Activated T-helper 17 cell treated with anti-CD3 and anti-CD28 coated beads, Interleukin-2, amount 50 U/mL, for 72 hours (primary cell): ENCODE results near the gene PCDH1. TPM values are rescaled to one million over a fixed set of nuclear protein-coding genes. Genes with fewer than 3 reads are reported as not detected.

ENCODE experiments used
- ATAC-seq: fragments of 150-1000 bp; cut with Tn5 transposase; replicated peaks from 2 replicates; pipeline ENCODE4 v1.10.0; 2021; ENCODE audit warnings: mild to moderate bottlenecking, moderate library complexity
- H3K27ac Mint-ChIP-seq: one replicate; pipeline ENCODE4 v1.8.0; 2022; ENCODE audit warnings: mixed read lengths
- H3K27me3 Mint-ChIP-seq: one replicate; pipeline ENCODE4 v1.8.0; 2022; ENCODE audit warnings: mixed read lengths
- H3K36me3 Mint-ChIP-seq: one replicate; pipeline ENCODE4 v1.8.0; 2022; ENCODE audit warnings: low read depth, mild to moderate bottlenecking, mixed read lengths
- H3K4me1 Mint-ChIP-seq: one replicate; pipeline ENCODE4 v1.8.0; 2022; ENCODE audit warnings: mixed read lengths
- H3K4me3 Mint-ChIP-seq: one replicate; pipeline ENCODE4 v1.8.0; 2022; ENCODE audit warnings: mild to moderate bottlenecking, mixed read lengths
- H3K9me3 Mint-ChIP-seq: one replicate; pipeline ENCODE4 v1.8.0; 2022; ENCODE audit warnings: mixed read lengths
- total RNA-seq, 2 donors: library from RNA; stranded (reverse); gene quantifications; one replicate each; pipeline ENCODE4 v1.2.3, GENCODE V29; 2022

The PCDH1 gene
- total RNA-seq, 2 donors from 2014 or later: 0.64 TPM; not detected in 1

GRCh38 chr5:141811287-141812155, 66.7 kb downstream of the PCDH1 start:
- no peaks in the 10 kb centered on the region for H3K4me1 Mint-ChIP-seq
- H3K36me3 Mint-ChIP-seq: no peaks in the 10 kb centered on the region
- H3K27ac Mint-ChIP-seq: no peak overlapping the region
- H3K4me3 Mint-ChIP-seq: no peak overlapping the region
- no peaks in the 10 kb centered on the region for H3K9me3 Mint-ChIP-seq
- ATAC-seq: peak; percentile 48
- H3K27me3 Mint-ChIP-seq: peaks cover 41% of the 10 kb centered on the region

- no peaks in the 10 kb centered on the region for H3K4me1 Mint-ChIP-seq
- ATAC-seq: no peak
- no peaks in the 10 kb centered on the region for H3K36me3 Mint-ChIP-seq
- no peaks in the 10 kb centered on the region for H3K9me3 Mint-ChIP-seq
- no peak overlapping the region for H3K27ac Mint-ChIP-seq
- no peak overlapping the region for H3K4me3 Mint-ChIP-seq
- peaks cover 39% of the 10 kb centered on the region for H3K27me3 Mint-ChIP-seq
These were observed 67.5 kb downstream of the PCDH1 start for GRCh38 chr5:141810702-141811101.

DNA sequence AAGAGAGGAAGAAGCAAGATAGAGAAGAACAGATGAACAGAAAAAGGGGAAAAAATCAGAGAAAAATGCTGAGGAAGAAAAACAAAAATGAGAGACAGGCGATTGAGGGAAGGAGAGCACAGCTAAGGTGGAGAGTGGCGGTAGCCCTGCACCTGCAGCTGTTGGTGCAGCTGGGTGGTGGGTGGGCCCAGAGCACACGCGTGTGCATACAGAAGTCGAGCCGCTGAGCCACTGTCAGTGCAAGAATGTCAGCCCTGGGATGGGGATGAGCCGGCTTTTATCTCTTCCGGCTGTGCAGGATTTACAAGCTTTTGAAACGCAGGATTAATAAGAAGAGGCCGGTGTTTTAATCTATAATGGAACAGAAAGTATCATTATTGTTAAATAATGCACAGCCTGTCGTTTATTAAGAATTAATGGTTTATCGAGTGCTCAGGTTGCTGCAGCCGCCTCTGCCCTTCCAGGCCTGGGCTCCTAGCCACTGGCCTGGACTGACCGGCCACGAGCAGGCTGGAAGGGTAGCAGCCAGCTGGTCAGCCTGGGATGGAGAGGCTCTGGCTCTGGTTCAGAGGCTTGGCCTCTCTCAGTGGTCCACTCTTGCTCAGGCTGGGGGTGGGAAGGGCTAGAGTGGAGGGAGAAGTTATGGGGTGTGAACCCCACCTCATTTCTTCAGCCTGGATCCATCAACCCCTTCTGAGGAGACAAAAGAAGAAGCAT, 68.7 kb downstream of the PCDH1 start:
- Mint-ChIP-seq H3K9me3 (no peaks in the 10 kb centered on the region), H3K36me3 (no peaks in the 10 kb centered on the region), H3K27ac (no peak overlapping the region), H3K27me3 (peaks cover 46% of the 10 kb centered on the region), H3K4me1 (no peaks in the 10 kb centered on the region), H3K4me3 (no peak overlapping the region)
- no peak for ATAC-seq

GRCh38 chr5:141808857-141809256, 69.4 kb downstream of the PCDH1 start:
- no peaks in the 10 kb centered on the region for H3K4me1 Mint-ChIP-seq
- ATAC-seq: no peak
- H3K27ac Mint-ChIP-seq: no peak overlapping the region
- H3K36me3 Mint-ChIP-seq: no peaks in the 10 kb centered on the region
- no peaks in the 10 kb centered on the region for H3K9me3 Mint-ChIP-seq
- no peak overlapping the region for H3K4me3 Mint-ChIP-seq
- H3K27me3 Mint-ChIP-seq: peaks cover 52% of the 10 kb centered on the region

DNA sequence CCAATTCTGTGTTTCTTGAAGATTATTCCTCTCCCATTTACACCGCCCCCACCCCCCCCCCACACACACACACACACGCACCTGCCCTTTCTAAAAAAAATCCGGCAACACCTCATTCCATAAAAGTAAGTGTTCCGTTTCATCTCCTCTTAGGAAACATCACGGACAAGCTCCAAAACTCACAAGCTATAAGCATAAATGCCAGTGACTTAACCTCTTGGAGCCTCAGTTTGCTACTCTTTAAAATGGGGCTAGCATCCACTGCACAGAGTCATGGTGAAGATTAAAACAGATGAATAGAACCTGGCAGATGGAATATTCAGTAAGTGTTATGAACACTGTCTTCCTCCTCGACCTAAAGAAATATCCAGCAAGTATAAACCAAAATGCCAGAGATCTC, 70.5 kb downstream of the PCDH1 start:
- Mint-ChIP-seq H3K9me3 (no peaks in the 10 kb centered on the region), H3K4me3 (no peak overlapping the region), H3K4me1 (no peaks in the 10 kb centered on the region), H3K36me3 (no peaks in the 10 kb centered on the region), H3K27me3 (peaks cover 58% of the 10 kb centered on the region), H3K27ac (no peak overlapping the region)
- no peak for ATAC-seq

GRCh38 chr5:141807329-141807728, 70.9 kb downstream of the PCDH1 start:
- no peaks in the 10 kb centered on the region for H3K36me3 Mint-ChIP-seq
- no peaks in the 10 kb centered on the region for H3K4me1 Mint-ChIP-seq
- ATAC-seq: no peak
- peaks cover 60% of the 10 kb centered on the region for H3K27me3 Mint-ChIP-seq
- H3K27ac Mint-ChIP-seq: no peak overlapping the region
- H3K4me3 Mint-ChIP-seq: no peak overlapping the region
- H3K9me3 Mint-ChIP-seq: no peaks in the 10 kb centered on the region

GRCh38 chr5:141806626-141807025, 71.6 kb downstream of the PCDH1 start:
- Mint-ChIP-seq H3K9me3 (no peaks in the 10 kb centered on the region), H3K4me3 (no peak overlapping the region), H3K27ac (no peak overlapping the region), H3K4me1 (no peaks in the 10 kb centered on the region), H3K36me3 (no peaks in the 10 kb centered on the region), H3K27me3 (peaks cover 60% of the 10 kb centered on the region)
- ATAC-seq: no peak

DNA sequence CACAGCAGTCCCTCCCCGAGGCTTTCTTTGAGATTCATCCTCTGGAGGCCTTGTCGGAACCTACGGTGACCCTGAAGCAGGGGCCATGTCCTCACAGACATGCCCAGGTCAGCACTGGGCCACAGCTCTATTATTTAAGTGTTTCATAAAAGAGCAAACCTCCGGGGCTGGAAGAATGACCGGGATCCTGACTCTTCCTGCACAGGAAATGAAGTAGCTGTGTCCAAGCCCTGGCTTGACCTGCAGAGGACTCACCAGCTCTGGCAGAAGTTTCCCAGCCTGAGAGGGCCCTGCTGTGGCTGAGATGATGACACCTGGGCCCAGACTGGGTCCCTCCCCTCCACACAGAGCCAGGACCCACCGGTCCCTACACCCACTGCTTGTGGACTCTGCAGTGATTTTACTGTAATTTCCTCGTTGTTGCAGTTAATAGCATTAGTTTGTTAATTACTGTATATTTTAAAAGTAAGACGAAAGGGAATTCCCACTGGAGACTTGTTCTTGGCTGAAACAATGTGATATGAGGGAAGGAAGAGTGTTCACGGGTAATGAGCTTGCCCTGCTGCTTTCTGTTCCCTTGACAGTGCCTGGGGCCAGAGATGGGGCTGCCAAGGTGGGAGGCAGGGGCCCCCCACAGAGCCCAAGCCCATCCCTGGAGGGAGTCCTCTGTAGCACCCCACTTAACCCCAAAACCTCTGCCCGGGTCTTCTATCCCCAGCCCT, 72.2 kb downstream of the PCDH1 start:
- Mint-ChIP-seq H3K27me3 (peaks cover 54% of the 10 kb centered on the region), H3K9me3 (no peaks in the 10 kb centered on the region), H3K4me3 (no peak overlapping the region), H3K4me1 (no peaks in the 10 kb centered on the region), H3K36me3 (no peaks in the 10 kb centered on the region), H3K27ac (no peak overlapping the region)
- no peak for ATAC-seq

DNA sequence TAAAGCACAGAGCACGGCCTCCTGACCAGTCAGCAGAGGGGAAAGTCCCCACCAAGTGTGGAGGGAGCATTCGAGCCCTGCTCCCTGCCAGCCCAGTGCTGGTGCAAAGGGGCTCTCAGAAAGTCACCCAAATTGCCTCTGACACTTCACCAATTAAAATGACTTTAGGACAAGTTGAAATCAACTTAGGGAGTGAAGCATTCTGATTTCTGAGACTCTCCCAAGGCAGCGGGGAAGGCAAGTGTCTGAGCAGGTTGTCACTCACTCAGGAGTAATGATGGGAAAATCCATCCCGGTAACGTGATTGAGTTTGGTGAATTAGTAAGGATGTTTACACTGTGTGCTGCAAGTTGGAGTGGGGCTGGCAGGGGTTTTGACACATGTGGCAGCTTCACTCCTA, 73.7 kb downstream of the PCDH1 start:
- peaks cover 51% of the 10 kb centered on the region for H3K27me3 Mint-ChIP-seq
- no peak for ATAC-seq
- no peaks in the 10 kb centered on the region for H3K9me3 Mint-ChIP-seq
- no peak overlapping the region for H3K27ac Mint-ChIP-seq
- no peaks in the 10 kb centered on the region for H3K36me3 Mint-ChIP-seq
- no peaks in the 10 kb centered on the region for H3K4me1 Mint-ChIP-seq
- H3K4me3 Mint-ChIP-seq: no peak overlapping the region

Other genes starting within 250 kb of the PCDH1 start
- gene HDAC3, start 241.6 kb downstream of the PCDH1 start, total RNA-seq: 100 to 1,000 TPM; 123 to 174 TPM
- 10 to 100 TPM; 16.5 to 29.9 TPM for gene RELL2, start 241.4 kb downstream of the PCDH1 start, total RNA-seq
- 100 to 1,000 TPM in 1 of 2 donors, 10 to 100 TPM in 1; 38.7 to 113 TPM for gene FCHSD1, start 227.0 kb downstream of the PCDH1 start, total RNA-seq
- 10 to 100 TPM in 1 of 2 donors, 1 to 10 TPM in 1; 7.1 to 19.6 TPM for gene ARAP3, start 196.2 kb downstream of the PCDH1 start, total RNA-seq
- 10 to 100 TPM; 80.4 to 82.8 TPM for gene DELE1, start 45.5 kb upstream of the PCDH1 start, total RNA-seq
- gene PCDH12, start 79.8 kb upstream of the PCDH1 start, total RNA-seq: 1 to 10 TPM in 1 of 2 donors, under 1 TPM in 1; 0.54 to 4.3 TPM
- 10 to 100 TPM; 28.4 to 30.8 TPM for gene RNF14, start 90.7 kb upstream of the PCDH1 start, total RNA-seq
- 10 to 100 TPM; 35.8 to 51.1 TPM for gene GNPDA1, start 134.6 kb upstream of the PCDH1 start, total RNA-seq
- gene NDFIP1, start 230.4 kb upstream of the PCDH1 start, total RNA-seq: 100 to 1,000 TPM in 1 of 2 donors, 10 to 100 TPM in 1; 35.0 to 101 TPM